Hippocampal formation (tissue), 2 donors: Measurements from ENCODE around the gene KHDC1L.
"Not testable (repeated sequence)": the region's sequence is repeated elsewhere in the genome, so short reads cannot be mapped to it uniquely, and the experiment has no call there.

Source experiments
- DNase-seq, 2 donors: peaks; one replicate each; lab custom pipeline; 2025; lab: John Stamatoyannopoulos, UW

Gene KHDC1L, protein sequence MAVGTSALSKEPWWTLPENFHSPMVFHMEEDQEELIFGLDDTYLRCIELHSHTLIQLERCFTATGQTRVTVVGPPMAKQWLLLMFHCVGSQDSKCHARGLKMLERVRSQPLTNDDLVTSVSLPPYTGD

GRCh38 chr6:73225396-73225795 is at the start of gene KHDC1L:
Gene KHDC1L (minus strand): TSS chr6:73225496. CDS start chr6:73225408, 88 bp downstream.
- DNase-seq: no peak

DNA sequence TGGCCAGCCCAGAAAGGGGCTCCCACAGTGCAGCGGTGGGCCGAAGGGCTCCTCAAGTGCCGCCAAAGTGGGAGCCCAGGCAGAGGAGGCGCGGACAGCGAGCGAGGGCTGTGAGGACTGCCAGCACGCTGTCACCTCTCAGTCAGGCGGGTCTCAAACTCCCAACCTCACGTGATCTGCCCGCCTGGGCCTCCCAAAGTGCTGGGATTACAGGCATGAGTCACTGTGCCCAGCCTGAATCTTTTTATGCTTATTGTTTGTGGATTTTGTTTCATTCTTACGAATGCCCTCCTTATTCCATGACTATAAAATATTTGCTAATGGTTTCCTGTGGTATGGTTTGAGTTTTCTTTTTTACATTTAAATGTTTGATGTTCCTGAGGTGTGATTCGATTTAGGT is 44.0 kb upstream of the KHDC1L start:
- not testable (repeated sequence) for DNase-seq

DNA sequence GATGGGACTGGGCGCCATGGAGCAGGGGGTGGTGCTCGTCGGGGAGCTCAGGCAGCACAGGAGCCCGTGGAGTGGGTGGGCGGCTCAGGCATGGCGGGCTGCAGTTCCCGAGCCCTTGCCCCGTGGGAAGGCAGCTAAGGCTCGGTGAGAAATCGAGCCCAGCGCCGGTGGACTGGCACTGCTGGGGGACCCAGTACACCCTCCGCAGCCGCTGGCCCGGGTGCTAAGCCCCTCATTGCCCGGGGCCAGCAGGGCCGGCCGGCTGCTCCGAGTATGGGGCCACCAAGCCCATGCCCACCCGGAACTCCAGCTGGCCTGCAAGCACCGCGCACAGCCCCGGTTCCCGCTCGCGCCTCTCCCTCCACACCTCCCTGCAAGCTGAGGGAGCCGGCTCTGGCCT is 43.6 kb upstream of the KHDC1L start:
- not testable (repeated sequence) for DNase-seq

DNA sequence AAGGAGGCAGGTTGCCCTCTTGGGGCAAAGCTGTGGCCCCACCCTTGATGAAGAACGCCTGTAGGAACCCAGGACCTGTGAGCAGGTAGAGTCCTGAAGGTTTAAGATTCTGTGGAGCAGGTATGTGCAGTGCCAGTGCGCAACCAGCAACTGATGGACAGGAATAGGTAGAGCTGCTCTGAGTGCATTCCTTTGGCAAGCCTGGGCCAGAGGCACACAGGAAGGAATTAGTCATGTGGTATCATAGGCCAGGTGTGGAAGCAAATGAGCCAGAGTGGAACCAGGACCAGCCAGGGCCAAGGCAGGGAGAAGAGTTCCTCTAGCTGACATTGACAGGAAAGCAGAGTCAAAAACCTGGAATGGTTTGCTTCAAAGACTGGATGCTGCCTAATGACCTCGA is 39.1 kb upstream of the KHDC1L start:
- no peak for DNase-seq

GRCh38 chr6:73263570-73263909 is 38.2 kb upstream of the KHDC1L start:
- no peak for DNase-seq

DNA sequence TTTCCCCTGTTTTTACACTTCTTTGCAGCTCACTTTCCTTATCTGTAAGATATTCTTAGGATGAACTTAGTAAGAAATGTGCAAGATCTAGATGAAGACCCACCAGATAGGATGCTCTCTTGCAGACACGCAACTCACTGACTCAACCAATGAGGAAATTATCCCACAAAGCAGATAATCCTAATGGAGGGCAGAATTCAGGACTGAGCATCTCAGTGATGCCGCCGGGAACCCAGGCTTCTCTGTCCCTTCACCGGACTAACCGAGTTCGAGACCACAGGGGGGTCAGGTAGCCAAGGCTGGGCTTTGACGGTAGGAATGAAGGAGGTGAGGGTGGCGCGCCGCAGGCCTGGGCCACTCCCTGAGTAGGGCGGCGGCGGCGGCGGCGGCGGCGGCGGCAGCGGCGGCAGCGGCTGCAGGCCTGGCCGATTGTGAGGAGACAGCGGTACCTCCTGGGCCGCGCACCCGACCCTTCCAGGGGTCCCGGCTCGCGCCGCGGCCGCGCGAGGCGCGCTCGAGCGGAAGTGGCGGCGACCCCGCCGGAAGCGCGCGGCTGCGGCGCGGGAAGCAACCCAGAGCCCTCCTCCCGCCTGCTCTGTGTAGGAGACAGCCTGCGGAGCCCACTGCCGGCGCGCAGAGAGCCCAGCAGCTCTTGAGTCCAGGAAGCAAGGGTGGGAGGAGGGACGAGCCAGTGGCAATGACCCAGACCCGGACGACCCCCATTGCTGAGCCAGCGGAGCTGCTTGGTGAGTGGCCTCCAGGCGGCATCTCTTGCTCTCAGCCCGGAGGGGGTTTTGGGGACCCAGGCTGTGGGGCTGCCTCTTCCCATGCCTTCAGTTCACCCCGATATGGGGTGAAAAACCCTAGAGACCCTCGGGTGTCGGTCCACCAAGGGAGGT is 37.6 kb upstream of the KHDC1L start, which contains the start of gene KHDC1:
KHDC1 (minus strand) TSS at position 526 of the 899 bp plus-strand sequence. CDS start 20,679 bp downstream, outside the sequence.
- peak; percentile 24 to 39 for DNase-seq

DNA sequence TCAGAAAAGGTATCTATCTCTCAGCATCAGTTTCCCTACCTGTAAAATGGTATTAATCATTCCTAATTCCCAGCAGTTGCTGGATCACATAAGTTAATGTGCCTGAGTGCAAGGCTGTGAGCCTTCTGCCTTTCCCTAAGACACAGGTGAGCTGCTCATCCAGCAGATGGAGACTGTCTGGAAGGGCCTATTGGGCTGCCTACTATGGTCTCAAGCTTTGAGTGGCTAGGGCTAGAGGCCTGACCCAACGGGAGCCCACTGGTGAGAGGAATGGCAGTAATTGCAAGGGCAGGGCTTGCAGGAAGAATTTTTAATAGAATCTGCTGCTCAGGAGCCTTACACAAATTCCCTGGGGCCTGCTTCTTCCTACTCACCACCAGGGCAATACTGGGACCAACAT is 33.4 kb upstream of the KHDC1L start:
- DNase-seq: no peak

DNA sequence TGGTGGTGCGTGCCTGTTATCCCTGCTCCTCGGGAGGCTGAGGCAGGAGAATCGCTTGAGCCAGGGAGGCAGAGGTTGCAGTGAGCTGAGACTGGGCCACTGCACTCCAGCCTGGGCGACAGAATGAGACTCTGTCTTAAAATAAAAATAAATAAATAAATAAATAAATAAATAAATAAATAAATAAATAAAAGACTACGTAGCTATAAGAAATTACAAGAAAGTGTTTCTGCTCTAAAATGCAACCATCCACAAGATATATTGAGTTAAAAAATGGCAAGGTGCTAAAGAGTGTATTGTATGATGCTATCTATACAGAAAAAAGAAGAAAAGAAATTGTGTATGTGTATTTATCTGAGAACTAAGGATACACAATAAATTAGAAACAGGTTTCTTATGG is 29.0 kb upstream of the KHDC1L start:
- DNase-seq: not testable (repeated sequence)

GRCh38 chr6:73252703-73253102 is 27.4 kb upstream of the KHDC1L start:
- DNase-seq: no peak

DNA sequence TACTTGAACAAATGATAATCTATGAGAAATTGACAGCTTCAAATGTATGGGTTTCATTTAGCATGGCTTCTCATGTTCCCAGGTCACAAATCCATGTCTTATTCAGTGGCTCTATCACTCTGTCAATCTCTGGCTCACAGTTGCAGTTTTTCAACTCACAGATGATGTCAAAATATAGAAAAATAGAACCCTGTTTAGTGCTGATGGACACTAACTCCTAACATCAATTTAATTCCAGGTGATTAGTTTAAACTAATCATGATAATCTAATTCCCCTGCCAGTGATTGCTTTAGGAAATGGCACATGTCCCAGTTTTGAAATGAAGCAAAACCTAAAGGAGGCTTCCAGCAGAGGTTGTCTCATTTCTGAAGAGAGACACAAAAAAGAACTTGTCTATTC is 24.7 kb upstream of the KHDC1L start:
- DNase-seq: no peak

- no peak for DNase-seq
These were observed 23.1 kb upstream of the KHDC1L start for GRCh38 chr6:73248192-73248903.

DNA sequence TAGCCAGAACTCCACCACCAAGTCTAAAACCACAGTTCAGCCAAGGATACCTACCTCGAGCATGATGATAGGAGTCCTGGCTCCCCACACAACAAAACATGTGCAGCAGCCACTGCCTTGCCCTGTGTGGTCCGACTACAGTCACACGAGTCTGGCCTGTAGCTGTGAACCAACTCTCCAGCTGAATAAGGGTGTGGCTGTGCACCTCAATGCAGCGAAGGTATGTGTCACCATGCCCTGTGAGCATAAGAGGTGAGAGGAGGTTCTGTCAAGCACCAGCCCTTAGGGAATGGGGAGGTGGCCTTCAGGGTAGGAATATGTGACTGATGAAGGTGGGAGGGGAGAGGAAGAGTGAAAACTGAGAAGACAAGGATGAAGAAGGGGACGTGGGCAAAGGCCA is 16.7 kb upstream of the KHDC1L start:
- DNase-seq: no peak

GRCh38 chr6:73240730-73241129 is 15.4 kb upstream of the KHDC1L start:
- no peak for DNase-seq

GRCh38 chr6:73236144-73236750 is 11.0 kb upstream of the KHDC1L start:
- DNase-seq: no peak

DNA sequence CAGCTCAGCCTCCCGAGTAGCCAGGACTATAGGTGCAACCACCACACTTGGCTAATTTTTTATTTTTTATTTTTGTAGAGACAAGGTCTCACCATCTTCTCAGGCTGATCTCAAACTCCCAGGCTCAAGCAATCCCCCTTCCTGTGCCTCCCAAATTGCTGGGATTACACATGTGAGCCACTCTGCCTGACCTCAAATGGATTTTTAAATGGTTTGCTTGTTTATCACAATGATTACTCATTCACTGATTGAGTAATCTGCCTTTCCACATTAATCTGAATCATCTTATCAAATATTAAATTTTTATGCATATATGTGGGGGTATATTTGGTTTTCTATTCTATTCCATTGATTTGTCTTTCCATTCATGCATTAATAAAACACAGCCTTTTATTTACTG is 9.4 kb upstream of the KHDC1L start:
- no peak for DNase-seq

DNA sequence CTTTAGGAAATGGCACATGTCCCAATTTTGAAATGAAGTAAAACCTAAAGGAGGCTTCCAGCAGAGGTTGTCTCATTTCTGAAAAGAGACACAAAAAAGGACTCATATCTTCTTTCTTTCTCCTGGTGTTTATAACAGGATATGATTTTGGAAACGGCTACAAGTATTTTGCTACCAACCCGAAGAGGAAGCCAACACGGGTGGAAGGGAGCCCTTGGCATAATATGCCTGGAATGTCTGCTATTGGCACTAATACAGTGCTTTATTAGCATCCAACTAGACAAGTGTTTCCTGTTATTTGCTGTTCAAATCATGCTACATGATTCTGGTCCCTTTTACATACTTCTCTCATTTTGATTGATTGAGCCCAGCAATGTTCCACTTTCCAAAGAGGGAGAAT is 8.7 kb upstream of the KHDC1L start:
- DNase-seq: not testable (repeated sequence)

- no peak for DNase-seq
These were observed 7.8 kb upstream of the KHDC1L start for GRCh38 chr6:73233048-73233447.

GRCh38 chr6:73231986-73232391 is 6.7 kb upstream of the KHDC1L start:
- DNase-seq: no peak

- DNase-seq: no peak
These were observed 2.4 kb upstream of the KHDC1L start for GRCh38 chr6:73227606-73228255.

- DNase-seq: no peak
These were observed 8.4 kb downstream of the KHDC1L start for GRCh38 chr6:73216859-73217258.

DNA sequence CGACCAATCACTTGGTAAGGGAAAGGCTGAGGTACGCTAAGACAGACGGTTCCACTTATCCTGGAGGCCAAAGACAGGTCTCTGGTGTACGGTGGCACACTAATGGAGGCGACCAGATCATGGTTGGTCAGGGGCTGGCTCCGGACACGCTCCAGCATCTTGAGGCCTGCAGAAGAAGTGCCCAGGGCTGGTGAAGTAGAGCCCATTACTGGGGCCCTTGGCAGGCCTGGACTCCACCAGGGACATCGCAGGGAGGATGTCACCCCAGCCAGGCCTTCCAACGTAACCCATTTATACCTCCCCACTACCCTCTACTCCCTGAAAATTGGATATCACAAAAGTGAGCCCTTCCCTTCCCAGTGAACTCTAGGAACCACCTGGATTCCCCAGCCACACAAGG is 16.2 kb downstream of the KHDC1L start:
- no peak for DNase-seq
